Measurements from ENCODE around the gene CFDP1.

Gene CFDP1

GRCh38 chr16:75309899-75310430, 123.3 kb downstream of the CFDP1 start:
- Histone ChIP-seq H4K8ac (ENCODE audit: low read depth, low read length) (no peak overlapping the region), H3K14ac (ENCODE audit: low read length) (no peak overlapping the region), H2AFZ (ENCODE audit: low read length) (no peak overlapping the region), H2BK12ac (ENCODE audit: low read length) (no peak overlapping the region), H3K9ac (ENCODE audit: low read depth, low read length, poor library complexity) (no peak overlapping the region), H3K23ac (ENCODE audit: low read depth, low read length, poor library complexity) (no peak overlapping the region), H4K91ac (ENCODE audit: low read depth, low read length, poor library complexity) (no peak overlapping the region), H2BK15ac (ENCODE audit: low read length) (no peak overlapping the region), H3K4me1 (ENCODE audit: control insufficient read depth in 2 of 2, insufficient read depth in 1 of 2, low read depth in 1 of 2, low read length in 2 of 2) (peaks cover 14 to 33% of the 10 kb centered on the region in 2 donors), H3K4me2 (ENCODE audit: insufficient read depth, low read length, poor library complexity, severe bottlenecking) (no peak overlapping the region), H2AK5ac (ENCODE audit: low read depth, low read length) (no peak overlapping the region), H3K18ac (ENCODE audit: low read length) (no peak overlapping the region), H3K4me3 (ENCODE audit: low read length in 2 of 2) (no peak overlapping the region), H2BK120ac (ENCODE audit: low read depth, low read length) (no peak overlapping the region), H2BK5ac (ENCODE audit: low read length) (no peak overlapping the region), H3K27ac (replicated peaks; ENCODE audit: low read length) (no peak overlapping the region), H3K79me1 (ENCODE audit: low read depth, low read length) (no peaks in the 10 kb centered on the region), H3K36me3 (replicated peaks in 1 of 2; ENCODE audit: control insufficient read depth in 2 of 2, insufficient read depth in 2 of 2, low read length in 2 of 2) (peaks cover 1 to 32% of the 10 kb centered on the region in 2 donors), H3K9me3 (replicated peaks in 1 of 2; ENCODE audit: control insufficient read depth in 2 of 2, insufficient read depth in 1 of 2, low read depth in 1 of 2, low read length in 2 of 2) (no peaks in the 10 kb centered on the region), H3K27me3 (ENCODE audit: control insufficient read depth in 3 of 3, insufficient read depth in 3 of 3, low read depth in 1 of 3, low read length in 3 of 3) (no peaks in the 10 kb centered on the region), H3K4ac (ENCODE audit: low read length) (no peak overlapping the region)
- WGBS, 2 donors (ENCODE audit: extremely low coverage in 2 of 2, insufficient read length in 2 of 2, insufficient replicate concordance in 1 of 2), result no CpG with 5 or more reads among the region's 1 CpG
- DNase-seq (ENCODE audit: low spot score), result no peak

- no peak overlapping the region for H2AFZ ChIP-seq (ENCODE audit: low read length)
- no peak overlapping the region for H3K4me2 ChIP-seq (ENCODE audit: insufficient read depth, low read length, poor library complexity, severe bottlenecking)
- no peak overlapping the region for H3K27ac ChIP-seq (replicated peaks; ENCODE audit: low read length)
- no peak overlapping the region for H4K8ac ChIP-seq (ENCODE audit: low read depth, low read length)
- no peak overlapping the region for H2BK12ac ChIP-seq (ENCODE audit: low read length)
- H3K4me3 ChIP-seq (ENCODE audit: low read length in 2 of 2), result no peak overlapping the region
- H2BK120ac ChIP-seq (ENCODE audit: low read depth, low read length), result no peak overlapping the region
- no peak overlapping the region for H3K23ac ChIP-seq (ENCODE audit: low read depth, low read length, poor library complexity)
- H4K91ac ChIP-seq (ENCODE audit: low read depth, low read length, poor library complexity), result no peak overlapping the region
- no peak overlapping the region for H3K18ac ChIP-seq (ENCODE audit: low read length)
- H3K79me1 ChIP-seq (ENCODE audit: low read depth, low read length), result no peaks in the 10 kb centered on the region
- H3K9me3 ChIP-seq (replicated peaks in 1 of 2; ENCODE audit: control insufficient read depth in 2 of 2, insufficient read depth in 1 of 2, low read depth in 1 of 2, low read length in 2 of 2), result no peaks in the 10 kb centered on the region
- no peaks in the 10 kb centered on the region for H3K27me3 ChIP-seq (ENCODE audit: control insufficient read depth in 3 of 3, insufficient read depth in 3 of 3, low read depth in 1 of 3, low read length in 3 of 3)
- peaks cover 14 to 33% of the 10 kb centered on the region in 2 donors for H3K4me1 ChIP-seq (ENCODE audit: control insufficient read depth in 2 of 2, insufficient read depth in 1 of 2, low read depth in 1 of 2, low read length in 2 of 2)
- no peak overlapping the region for H2BK15ac ChIP-seq (ENCODE audit: low read length)
- H3K14ac ChIP-seq (ENCODE audit: low read length), result no peak overlapping the region
- no peak overlapping the region for H2AK5ac ChIP-seq (ENCODE audit: low read depth, low read length)
- no peak overlapping the region for H3K4ac ChIP-seq (ENCODE audit: low read length)
- no peak overlapping the region for H2BK5ac ChIP-seq (ENCODE audit: low read length)
- H3K36me3 ChIP-seq (replicated peaks in 1 of 2; ENCODE audit: control insufficient read depth in 2 of 2, insufficient read depth in 2 of 2, low read length in 2 of 2), result peaks cover 5 to 39% of the 10 kb centered on the region in 2 donors
- no peak for DNase-seq (ENCODE audit: low spot score)
- WGBS, 2 donors (ENCODE audit: extremely low coverage in 2 of 2, insufficient read length in 2 of 2, insufficient replicate concordance in 1 of 2), result no CpG with 5 or more reads among the region's 8 CpGs
- H3K9ac ChIP-seq (ENCODE audit: low read depth, low read length, poor library complexity), result no peak overlapping the region
Measured at GRCh38 chr16:75309156-75309555, 124.1 kb downstream of the CFDP1 start.

GRCh38 chr16:75308011-75308410, 125.3 kb downstream of the CFDP1 start:
- H2BK12ac ChIP-seq (ENCODE audit: low read length), result no peak overlapping the region
- H3K4me2 ChIP-seq (ENCODE audit: insufficient read depth, low read length, poor library complexity, severe bottlenecking), result no peak overlapping the region
- peaks cover 13 to 32% of the 10 kb centered on the region in 2 donors for H3K4me1 ChIP-seq (ENCODE audit: control insufficient read depth in 2 of 2, insufficient read depth in 1 of 2, low read depth in 1 of 2, low read length in 2 of 2)
- H3K27ac ChIP-seq (replicated peaks; ENCODE audit: low read length), result no peak overlapping the region
- no CpG with 5 or more reads among the region's 3 CpGs for WGBS, 2 donors (ENCODE audit: extremely low coverage in 2 of 2, insufficient read length in 2 of 2, insufficient replicate concordance in 1 of 2)
- no peaks in the 10 kb centered on the region for H3K79me1 ChIP-seq (ENCODE audit: low read depth, low read length)
- H4K91ac ChIP-seq (ENCODE audit: low read depth, low read length, poor library complexity), result no peak overlapping the region
- H3K27me3 ChIP-seq (ENCODE audit: control insufficient read depth in 3 of 3, insufficient read depth in 3 of 3, low read depth in 1 of 3, low read length in 3 of 3), result no peaks in the 10 kb centered on the region
- H3K4ac ChIP-seq (ENCODE audit: low read length), result no peak overlapping the region
- no peak overlapping the region for H3K4me3 ChIP-seq (ENCODE audit: low read length in 2 of 2)
- H3K14ac ChIP-seq (ENCODE audit: low read length), result no peak overlapping the region
- no peak overlapping the region for H2AK5ac ChIP-seq (ENCODE audit: low read depth, low read length)
- no peaks in the 10 kb centered on the region for H3K9me3 ChIP-seq (replicated peaks in 1 of 2; ENCODE audit: control insufficient read depth in 2 of 2, insufficient read depth in 1 of 2, low read depth in 1 of 2, low read length in 2 of 2)
- no peak overlapping the region for H2BK120ac ChIP-seq (ENCODE audit: low read depth, low read length)
- no peak overlapping the region for H2BK15ac ChIP-seq (ENCODE audit: low read length)
- no peak overlapping the region for H3K18ac ChIP-seq (ENCODE audit: low read length)
- peaks cover 8 to 37% of the 10 kb centered on the region in 2 donors for H3K36me3 ChIP-seq (replicated peaks in 1 of 2; ENCODE audit: control insufficient read depth in 2 of 2, insufficient read depth in 2 of 2, low read length in 2 of 2)
- no peak for DNase-seq (ENCODE audit: low spot score)
- H3K23ac ChIP-seq (ENCODE audit: low read depth, low read length, poor library complexity), result no peak overlapping the region
- no peak overlapping the region for H4K8ac ChIP-seq (ENCODE audit: low read depth, low read length)
- H2BK5ac ChIP-seq (ENCODE audit: low read length), result no peak overlapping the region
- H2AFZ ChIP-seq (ENCODE audit: low read length), result no peak overlapping the region
- no peak overlapping the region for H3K9ac ChIP-seq (ENCODE audit: low read depth, low read length, poor library complexity)

- no CpG with 5 or more reads among the region's 3 CpGs for WGBS, 2 donors (ENCODE audit: extremely low coverage in 2 of 2, insufficient read length in 2 of 2, insufficient replicate concordance in 1 of 2)
Measured at GRCh38 chr16:75307506-75307905, 125.8 kb downstream of the CFDP1 start.

More at GRCh38 chr16:75307506-75307905, 125.8 kb downstream of the CFDP1 start:
- no peak overlapping the region for H4K91ac ChIP-seq (ENCODE audit: low read depth, low read length, poor library complexity)
- no peaks in the 10 kb centered on the region for H3K9me3 ChIP-seq (replicated peaks in 1 of 2; ENCODE audit: control insufficient read depth in 2 of 2, insufficient read depth in 1 of 2, low read depth in 1 of 2, low read length in 2 of 2)
- H3K36me3 ChIP-seq (replicated peaks in 1 of 2; ENCODE audit: control insufficient read depth in 2 of 2, insufficient read depth in 2 of 2, low read length in 2 of 2), result peaks cover 9 to 39% of the 10 kb centered on the region in 2 donors
- no peak overlapping the region for H3K4me3 ChIP-seq (ENCODE audit: low read length in 2 of 2)
- no peak overlapping the region for H2BK5ac ChIP-seq (ENCODE audit: low read length)
- peaks cover 11 to 27% of the 10 kb centered on the region in 2 donors for H3K4me1 ChIP-seq (ENCODE audit: control insufficient read depth in 2 of 2, insufficient read depth in 1 of 2, low read depth in 1 of 2, low read length in 2 of 2)
- H3K9ac ChIP-seq (ENCODE audit: low read depth, low read length, poor library complexity), result no peak overlapping the region
- H2AK5ac ChIP-seq (ENCODE audit: low read depth, low read length), result no peak overlapping the region
- H2AFZ ChIP-seq (ENCODE audit: low read length), result no peak overlapping the region
- no peak overlapping the region for H2BK15ac ChIP-seq (ENCODE audit: low read length)
- no peaks in the 10 kb centered on the region for H3K27me3 ChIP-seq (ENCODE audit: control insufficient read depth in 3 of 3, insufficient read depth in 3 of 3, low read depth in 1 of 3, low read length in 3 of 3)
- no peaks in the 10 kb centered on the region for H3K79me1 ChIP-seq (ENCODE audit: low read depth, low read length)
- DNase-seq (ENCODE audit: low spot score), result no peak
- H3K27ac ChIP-seq (replicated peaks; ENCODE audit: low read length), result no peak overlapping the region
- H4K8ac ChIP-seq (ENCODE audit: low read depth, low read length), result no peak overlapping the region
- no peak overlapping the region for H3K4me2 ChIP-seq (ENCODE audit: insufficient read depth, low read length, poor library complexity, severe bottlenecking)
- H2BK12ac ChIP-seq (ENCODE audit: low read length), result no peak overlapping the region
- H3K18ac ChIP-seq (ENCODE audit: low read length), result no peak overlapping the region
- H3K14ac ChIP-seq (ENCODE audit: low read length), result no peak overlapping the region
- H2BK120ac ChIP-seq (ENCODE audit: low read depth, low read length), result no peak overlapping the region
- H3K4ac ChIP-seq (ENCODE audit: low read length), result no peak overlapping the region
- H3K23ac ChIP-seq (ENCODE audit: low read depth, low read length, poor library complexity), result no peak overlapping the region

Data from neuronal stem cell (in vitro differentiated cells).